Skeletal muscle satellite cell (primary cell): ENCODE data around the gene FEZF1.
"Not testable (repeated sequence)": the region's sequence is repeated elsewhere in the genome, so short reads cannot be mapped to it uniquely, and the experiment has no call there.

ENCODE experiments used
- H3K27me3 ChIP-seq: 2 replicates; pipeline ENCODE4 v1.7.0; 2013; ENCODE audit warnings: low read length; ENCODE audit not compliant: control insufficient read depth, insufficient read depth
- H3K36me3 ChIP-seq: 2 replicates; pipeline ENCODE4 v1.7.0; 2013; ENCODE audit warnings: mild to moderate bottlenecking, control low read depth, low read length; ENCODE audit not compliant: insufficient read depth
- H3K4me1 ChIP-seq: 2 replicates; pipeline ENCODE4 v1.7.0; 2013; ENCODE audit warnings: low read length; ENCODE audit not compliant: control insufficient read depth, insufficient read depth
- H3K4me2 ChIP-seq: 2 replicates; pipeline ENCODE4 v1.7.0; 2013; ENCODE audit warnings: mild to moderate bottlenecking, low read length
- H3K4me3 ChIP-seq: 2 replicates; pipeline ENCODE4 v1.7.0; 2013; ENCODE audit warnings: low read length
- H3K9ac ChIP-seq: 2 replicates; pipeline ENCODE4 v1.7.0; 2013; ENCODE audit warnings: mild to moderate bottlenecking, low read depth, low read length, moderate library complexity
- H3K9me3 ChIP-seq: replicated peaks from 2 replicates; pipeline ENCODE4 v1.7.0; 2013; ENCODE audit warnings: mild to moderate bottlenecking, control low read depth, low read length

The FEZF1 gene

DNA sequence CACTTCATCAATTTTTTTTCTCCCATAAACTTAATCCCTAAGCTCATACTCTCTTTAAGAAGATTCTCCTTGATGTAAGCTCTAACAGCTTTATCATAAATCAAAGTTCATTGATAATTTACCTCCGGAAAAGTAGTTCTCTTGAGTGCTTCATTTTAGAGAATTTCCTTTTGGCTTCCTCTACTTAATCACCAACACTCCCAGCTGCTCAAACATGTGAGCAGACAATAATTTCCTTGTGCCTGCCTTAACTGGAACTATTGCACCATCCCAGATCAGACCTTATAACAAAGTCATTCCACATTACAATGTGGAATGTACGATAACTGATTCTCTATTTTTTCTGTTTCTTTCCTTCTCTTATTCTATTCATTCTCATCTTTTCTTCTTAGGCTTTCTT, 5.9 kb downstream of the FEZF1 start:
- Histone ChIP-seq H3K27me3 (peaks cover 94% of the 10 kb centered on the region), H3K4me3 (no peak overlapping the region), H3K36me3 (no peaks in the 10 kb centered on the region), H3K9me3 (no peaks in the 10 kb centered on the region), H3K4me1 (peaks cover 13% of the 10 kb centered on the region), H3K4me2 (no peak overlapping the region), H3K9ac (no peak overlapping the region)

DNA sequence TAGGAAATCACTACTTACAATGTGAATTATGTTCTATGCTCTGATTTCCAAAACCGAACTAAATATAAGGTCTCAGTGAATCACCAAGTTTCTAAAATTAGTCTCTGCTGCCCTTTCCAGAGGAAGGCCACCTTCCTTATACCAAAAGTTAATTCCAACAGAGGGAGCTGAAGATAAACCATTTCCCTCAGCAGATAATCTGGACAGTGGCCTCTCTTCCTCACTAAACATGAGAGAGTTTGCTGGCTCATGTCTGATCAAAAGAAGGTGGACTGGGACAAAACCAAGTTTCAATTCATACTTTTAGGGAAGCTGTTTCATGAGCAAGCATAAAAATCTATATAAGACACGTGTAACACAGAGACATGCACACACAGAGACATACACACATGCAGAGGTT, 6.4 kb downstream of the FEZF1 start:
- no peaks in the 10 kb centered on the region for H3K36me3 ChIP-seq
- no peak overlapping the region for H3K4me3 ChIP-seq
- H3K27me3 ChIP-seq: peaks cover 92% of the 10 kb centered on the region
- no peak overlapping the region for H3K9ac ChIP-seq
- no peaks in the 10 kb centered on the region for H3K9me3 ChIP-seq
- peaks cover 13% of the 10 kb centered on the region for H3K4me1 ChIP-seq
- no peak overlapping the region for H3K4me2 ChIP-seq

DNA sequence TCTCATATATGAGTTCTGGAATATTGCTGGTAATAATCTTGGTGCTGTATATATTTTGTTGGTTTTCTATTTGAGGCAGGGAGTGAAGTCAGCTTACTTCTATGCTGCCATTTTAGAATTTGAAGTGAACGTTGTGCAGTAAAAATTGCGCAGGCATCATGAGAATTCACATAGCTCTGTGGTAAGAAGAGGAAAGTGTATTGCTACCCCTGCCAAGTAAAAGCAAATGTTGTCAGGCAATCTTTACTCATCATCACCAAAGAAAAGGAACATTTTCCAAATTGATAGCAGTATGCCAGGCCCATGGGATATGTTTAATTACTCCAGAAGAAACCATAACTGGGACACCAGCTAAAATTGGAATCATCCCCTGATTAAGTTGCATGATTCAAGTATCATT, 13.4 kb downstream of the FEZF1 start:
- no peak overlapping the region for H3K9ac ChIP-seq
- no peaks in the 10 kb centered on the region for H3K9me3 ChIP-seq
- H3K4me3 ChIP-seq: no peak overlapping the region
- no peaks in the 10 kb centered on the region for H3K36me3 ChIP-seq
- H3K27me3 ChIP-seq: peaks cover 49% of the 10 kb centered on the region
- H3K4me1 ChIP-seq: no peaks in the 10 kb centered on the region
- H3K4me2 ChIP-seq: no peak overlapping the region

DNA sequence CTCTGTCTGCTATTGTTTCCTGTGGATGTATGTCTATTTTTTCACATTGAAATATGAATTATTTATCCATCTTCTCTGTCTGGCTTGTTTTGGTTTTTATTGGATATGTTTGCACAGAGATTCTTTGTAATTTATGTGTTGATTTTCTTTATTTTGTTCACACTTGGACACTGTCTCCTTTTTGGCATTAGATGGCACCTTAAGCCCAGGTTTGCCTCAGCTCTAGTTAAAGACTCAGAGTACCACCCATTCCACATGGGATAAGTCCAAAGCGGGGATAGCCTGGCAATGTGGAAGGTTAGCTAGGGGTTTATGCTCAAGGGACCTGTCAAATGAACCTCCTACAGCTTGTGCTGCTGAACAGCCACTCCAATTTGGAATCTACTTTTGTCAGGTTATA, 14.1 kb downstream of the FEZF1 start:
- peaks cover 41% of the 10 kb centered on the region for H3K27me3 ChIP-seq
- no peak overlapping the region for H3K4me2 ChIP-seq
- no peak overlapping the region for H3K9ac ChIP-seq
- no peaks in the 10 kb centered on the region for H3K36me3 ChIP-seq
- H3K4me1 ChIP-seq: no peaks in the 10 kb centered on the region
- no peaks in the 10 kb centered on the region for H3K9me3 ChIP-seq
- no peak overlapping the region for H3K4me3 ChIP-seq

DNA sequence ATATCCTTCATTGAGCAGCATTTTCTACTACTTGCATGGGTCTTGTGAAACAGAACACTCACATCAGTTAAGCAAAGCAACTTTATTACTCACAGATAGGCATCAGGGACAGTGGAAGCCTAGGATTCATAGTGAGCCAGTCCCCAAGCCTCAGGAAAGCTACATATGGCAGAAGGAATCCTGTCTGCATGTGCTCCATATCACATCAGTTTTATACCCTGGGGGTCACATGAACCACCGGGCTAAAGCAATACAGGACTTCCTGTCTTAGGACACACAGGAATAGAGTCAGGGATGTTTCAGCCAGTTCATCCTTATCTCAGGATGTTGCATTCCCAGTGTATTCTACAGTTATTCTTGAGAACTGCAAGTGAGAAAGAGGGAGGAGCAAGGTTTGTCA, 15.1 kb downstream of the FEZF1 start:
- peaks cover 32% of the 10 kb centered on the region for H3K27me3 ChIP-seq
- H3K9ac ChIP-seq: no peak overlapping the region
- H3K4me1 ChIP-seq: no peaks in the 10 kb centered on the region
- H3K4me3 ChIP-seq: no peak overlapping the region
- H3K4me2 ChIP-seq: no peak overlapping the region
- H3K36me3 ChIP-seq: no peaks in the 10 kb centered on the region
- no peaks in the 10 kb centered on the region for H3K9me3 ChIP-seq

DNA sequence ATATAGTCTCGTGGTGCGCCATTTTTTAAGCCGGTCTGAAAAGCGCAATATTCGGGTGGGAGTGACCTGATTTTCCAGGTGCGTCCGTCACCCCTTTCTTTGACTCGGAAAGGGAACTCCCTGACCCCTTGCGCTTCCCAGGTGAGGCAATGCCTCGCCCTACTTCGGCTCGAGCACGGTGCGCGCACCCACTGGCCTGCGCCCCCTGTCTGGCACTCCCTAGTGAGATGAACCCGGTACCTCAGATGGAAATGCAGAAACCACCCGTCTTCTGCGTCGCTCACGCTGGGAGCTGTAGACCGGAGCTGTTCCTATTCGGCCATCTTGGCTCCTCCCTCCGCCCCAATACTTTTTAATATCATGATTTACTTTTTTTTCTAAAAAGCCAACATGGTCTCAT, 19.9 kb downstream of the FEZF1 start:
- H3K9ac ChIP-seq, H3K4me3 ChIP-seq, H3K36me3 ChIP-seq, H3K4me2 ChIP-seq, H3K27me3 ChIP-seq, H3K4me1 ChIP-seq, H3K9me3 ChIP-seq: not testable (repeated sequence)

DNA sequence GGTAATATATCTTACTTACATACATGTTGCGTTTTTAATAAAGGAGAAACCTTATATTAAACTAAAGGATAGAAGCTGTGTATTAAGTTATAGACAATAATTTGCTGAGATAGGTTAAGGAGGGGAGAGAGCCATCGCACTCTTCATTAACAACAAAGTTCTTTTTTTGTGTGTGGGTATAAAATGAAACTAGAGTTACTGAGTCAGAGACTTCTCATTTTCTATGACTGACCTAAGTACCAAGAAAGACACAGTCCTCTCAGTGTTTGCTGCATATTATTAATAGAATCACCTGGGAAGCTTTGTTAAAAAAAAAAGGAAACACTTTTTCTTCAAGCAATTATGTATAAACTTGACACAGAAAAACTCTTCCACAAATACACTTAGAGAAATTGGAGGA, 31.4 kb downstream of the FEZF1 start:
- no peaks in the 10 kb centered on the region for H3K36me3 ChIP-seq
- no peaks in the 10 kb centered on the region for H3K27me3 ChIP-seq
- no peaks in the 10 kb centered on the region for H3K4me1 ChIP-seq
- H3K4me3 ChIP-seq: no peak overlapping the region
- H3K4me2 ChIP-seq: no peak overlapping the region
- H3K9ac ChIP-seq: no peak overlapping the region
- no peaks in the 10 kb centered on the region for H3K9me3 ChIP-seq

DNA sequence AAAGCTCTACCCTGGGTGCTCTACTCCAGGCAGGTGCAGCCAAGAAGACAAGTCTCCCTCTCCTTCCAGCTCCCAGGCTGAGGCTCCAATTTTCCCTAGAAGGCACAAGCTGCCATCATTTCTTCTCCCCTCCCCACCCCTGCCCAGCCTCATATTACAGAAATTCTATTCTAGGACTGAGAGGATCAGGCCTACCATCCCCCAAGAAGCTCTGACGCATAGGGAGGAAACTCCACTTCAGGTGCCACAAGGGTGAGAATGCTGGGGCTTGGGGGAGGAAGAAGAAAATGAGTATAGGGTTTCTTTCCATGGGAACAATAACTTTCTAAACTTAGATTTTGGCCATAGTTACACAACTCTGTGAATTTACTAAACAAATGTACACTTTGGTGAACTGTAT, 35.3 kb downstream of the FEZF1 start:
- no peaks in the 10 kb centered on the region for H3K27me3 ChIP-seq
- no peaks in the 10 kb centered on the region for H3K9me3 ChIP-seq
- no peaks in the 10 kb centered on the region for H3K4me1 ChIP-seq
- H3K4me2 ChIP-seq: no peak overlapping the region
- H3K36me3 ChIP-seq: no peaks in the 10 kb centered on the region
- no peak overlapping the region for H3K4me3 ChIP-seq
- no peak overlapping the region for H3K9ac ChIP-seq

DNA sequence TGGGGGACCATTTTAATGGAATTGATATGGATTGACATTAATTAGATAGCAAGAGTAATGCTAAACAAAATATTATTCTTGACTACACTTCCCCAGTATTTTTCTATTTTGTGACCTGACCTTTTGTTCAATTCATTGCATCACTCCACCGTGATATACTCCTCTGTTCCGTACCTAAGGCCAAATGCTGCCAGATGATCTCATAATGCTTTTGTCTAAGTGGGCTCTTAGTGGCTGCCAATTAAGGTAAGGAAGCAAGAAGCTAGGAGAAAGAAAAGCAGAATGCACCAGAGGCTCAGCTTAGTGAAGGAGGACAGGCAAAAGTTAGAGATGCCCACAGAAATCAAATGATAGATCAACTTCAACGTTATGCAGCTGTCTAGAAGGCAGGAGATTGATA, 36.4 kb downstream of the FEZF1 start:
- H3K4me3 ChIP-seq: no peak overlapping the region
- H3K9ac ChIP-seq: no peak overlapping the region
- H3K27me3 ChIP-seq: no peaks in the 10 kb centered on the region
- no peak overlapping the region for H3K4me2 ChIP-seq
- H3K36me3 ChIP-seq: no peaks in the 10 kb centered on the region
- no peaks in the 10 kb centered on the region for H3K4me1 ChIP-seq
- H3K9me3 ChIP-seq: no peaks in the 10 kb centered on the region

DNA sequence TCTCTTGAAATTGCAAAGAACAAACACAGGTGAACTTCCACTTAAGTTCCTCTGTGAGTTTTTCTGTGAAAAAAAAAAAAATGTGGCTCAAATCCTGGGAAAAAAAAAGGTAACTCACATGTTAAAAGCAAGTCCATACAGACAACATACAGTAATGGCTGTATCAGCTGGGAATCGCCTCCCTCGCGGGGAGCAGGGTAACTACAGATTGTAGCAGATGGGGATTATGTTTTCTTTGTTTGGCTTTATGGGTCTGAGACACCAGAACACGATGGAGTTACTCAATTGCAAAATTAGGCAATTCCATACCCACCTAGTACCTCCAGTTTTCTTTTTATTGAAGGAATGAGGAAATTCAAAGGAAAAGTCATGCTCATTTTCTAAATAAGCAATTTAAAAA, 42.3 kb downstream of the FEZF1 start:
- no peaks in the 10 kb centered on the region for H3K36me3 ChIP-seq
- H3K4me2 ChIP-seq: no peak overlapping the region
- no peaks in the 10 kb centered on the region for H3K27me3 ChIP-seq
- no peak overlapping the region for H3K4me3 ChIP-seq
- no peaks in the 10 kb centered on the region for H3K9me3 ChIP-seq
- H3K9ac ChIP-seq: no peak overlapping the region
- no peaks in the 10 kb centered on the region for H3K4me1 ChIP-seq

DNA sequence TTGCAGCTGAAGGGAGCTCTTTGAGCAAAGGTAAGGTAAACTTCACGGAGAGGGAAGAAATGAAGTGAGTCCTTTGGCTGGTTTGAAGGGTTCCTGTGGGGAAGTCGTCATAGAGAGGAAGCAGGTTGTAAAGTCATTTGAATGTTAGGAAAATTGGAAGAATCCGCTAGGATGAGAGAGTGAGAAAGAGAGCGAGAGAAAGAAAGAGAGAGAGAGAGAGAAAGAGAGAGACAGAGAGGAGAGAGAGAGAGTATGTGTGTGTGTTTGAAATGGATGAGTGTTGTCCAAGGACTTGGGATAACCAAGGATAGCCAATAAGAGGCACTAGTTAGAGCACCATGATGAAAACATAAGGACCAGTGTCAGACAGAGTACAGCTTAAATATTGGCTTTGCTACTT, 43.1 kb downstream of the FEZF1 start:
- H3K4me1 ChIP-seq: no peaks in the 10 kb centered on the region
- H3K36me3 ChIP-seq: no peaks in the 10 kb centered on the region
- H3K4me2 ChIP-seq: no peak overlapping the region
- H3K4me3 ChIP-seq: no peak overlapping the region
- no peak overlapping the region for H3K9ac ChIP-seq
- H3K9me3 ChIP-seq: no peaks in the 10 kb centered on the region
- no peaks in the 10 kb centered on the region for H3K27me3 ChIP-seq

DNA sequence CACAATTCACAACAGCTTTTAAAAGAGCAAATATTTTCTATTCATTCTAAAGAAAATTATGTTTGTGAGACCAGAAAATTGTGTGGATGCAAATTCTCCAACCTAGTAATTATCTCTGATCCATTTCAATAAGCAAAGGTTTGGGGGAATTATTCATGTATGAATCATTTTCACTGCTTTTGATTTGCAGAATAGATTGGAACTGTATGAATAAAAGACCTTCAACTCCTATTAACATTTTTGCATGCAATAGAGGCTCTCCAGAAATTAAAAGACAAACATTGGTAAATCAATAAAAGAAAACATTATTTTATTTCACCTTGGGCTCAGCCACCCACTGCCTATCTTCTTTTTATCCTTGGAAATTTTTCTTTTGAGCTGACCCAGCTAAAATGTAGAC, 43.5 kb downstream of the FEZF1 start:
- H3K4me1 ChIP-seq: no peaks in the 10 kb centered on the region
- no peak overlapping the region for H3K9ac ChIP-seq
- no peaks in the 10 kb centered on the region for H3K36me3 ChIP-seq
- no peaks in the 10 kb centered on the region for H3K27me3 ChIP-seq
- no peak overlapping the region for H3K4me2 ChIP-seq
- no peak overlapping the region for H3K4me3 ChIP-seq
- H3K9me3 ChIP-seq: no peaks in the 10 kb centered on the region

DNA sequence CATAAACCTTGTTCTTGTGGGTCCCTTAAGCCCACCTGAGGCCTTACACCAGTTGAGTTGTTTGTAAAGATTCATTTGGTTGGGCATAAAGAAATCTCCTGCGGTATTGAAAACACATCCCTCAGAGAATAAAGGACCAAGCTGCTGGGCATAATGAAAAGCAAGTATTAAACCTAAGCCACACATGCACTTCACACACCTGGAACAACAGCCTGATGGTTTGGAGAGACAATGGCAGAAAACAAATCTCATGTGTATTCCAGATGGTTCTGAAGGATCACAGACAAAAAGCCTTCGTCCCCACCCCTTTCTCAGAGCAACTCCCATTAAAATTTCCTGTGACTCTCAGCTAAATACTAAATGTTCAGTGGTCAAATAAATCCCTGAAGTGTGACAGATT, 44.2 kb downstream of the FEZF1 start:
- Histone ChIP-seq H3K27me3 (no peaks in the 10 kb centered on the region), H3K4me1 (no peaks in the 10 kb centered on the region), H3K9ac (no peak overlapping the region), H3K9me3 (no peaks in the 10 kb centered on the region), H3K4me2 (no peak overlapping the region), H3K36me3 (no peaks in the 10 kb centered on the region), H3K4me3 (no peak overlapping the region)
